Caco-2 (cell line): Measurements from ENCODE around the gene SECISBP2L. TPM values are rescaled to one million over a fixed set of nuclear protein-coding genes. Genes with fewer than 3 reads are reported as not detected.

Experiments
- BruUV-seq: library from RNA; stranded (reverse); fragments of 400-500 nt; replicated peaks from 2 replicates; lab custom pipeline; 2021; lab: Mats Ljungman, UMichigan
- CTCF ChIA-PET: fragments of 300-600 bp; sonication (Branson Sonifier 250); formaldehyde crosslinking; loops from one replicate; lab custom pipeline; 2022; ENCODE audit warnings: antibody characterized with exemption; lab: Charles Lee
- POLR2A ChIA-PET: fragments of 300-600 bp; sonication (Branson Sonifier 250); formaldehyde crosslinking; loops from one replicate; lab custom pipeline; 2022; ENCODE audit warnings: antibody characterized with exemption; lab: Charles Lee
- DNase-seq, 2 experiments: peaks; one replicate each; pipeline versions ENCODE4 v3.0.0 to v3.0.0-alpha.2; 2020 to 2022
- H3K27me3 ChIP-seq: replicated peaks from 2 replicates; pipeline ENCODE4 v1.6.0; 2011; ENCODE audit warnings: low read length; ENCODE audit not compliant: control insufficient read depth, insufficient read depth
- H3K36me3 ChIP-seq: 2 replicates; pipeline ENCODE4 v1.5.1; 2011; ENCODE audit warnings: low read length; ENCODE audit not compliant: control insufficient read depth, insufficient read depth
- H3K4me1 ChIP-seq: fragments of 250-450 bp; sonication (Bioruptor Pico); 2 replicates; pipeline ENCODE4 v1.5.1; 2020; ENCODE audit warnings: mild to moderate bottlenecking
- H3K4me3 ChIP-seq: 2 replicates; pipeline ENCODE4 v1.5.1; 2011; ENCODE audit warnings: low read depth, mild to moderate bottlenecking, control low read depth, low read length
- H3K9me3 ChIP-seq: fragments of 250-450 bp; sonication (Bioruptor Pico); 2 replicates; pipeline ENCODE4 v1.5.1; 2020; ENCODE audit warnings: mild to moderate bottlenecking, moderate library complexity
- H3K27ac Mint-ChIP-seq: one replicate; pipeline ENCODE4 v1.8.0; 2022; ENCODE audit warnings: mixed read lengths; ENCODE audit not compliant: unreplicated experiment
- H3K27me3 Mint-ChIP-seq: one replicate; pipeline ENCODE4 v1.8.0; 2022; ENCODE audit warnings: mixed read lengths; ENCODE audit not compliant: insufficient read depth, unreplicated experiment
- H3K36me3 Mint-ChIP-seq: one replicate; pipeline ENCODE4 v1.8.0; 2022; ENCODE audit warnings: mild to moderate bottlenecking, mixed read lengths; ENCODE audit not compliant: insufficient read depth, unreplicated experiment
- H3K4me1 Mint-ChIP-seq: one replicate; pipeline ENCODE4 v1.8.0; 2022; ENCODE audit warnings: low read depth, mixed read lengths; ENCODE audit not compliant: unreplicated experiment
- H3K4me3 Mint-ChIP-seq: one replicate; pipeline ENCODE4 v1.8.0; 2022; ENCODE audit warnings: mild to moderate bottlenecking, moderate library complexity, mixed read lengths; ENCODE audit not compliant: unreplicated experiment
- H3K9me3 Mint-ChIP-seq: one replicate; pipeline ENCODE4 v1.8.0; 2022; ENCODE audit warnings: mixed read lengths; ENCODE audit not compliant: unreplicated experiment
- CTCF ChIP-seq, 2 experiments: fragments of 200-600 bp in 1 of 2; IDR thresholded peaks; 1 replicate in 1 of 2; 2 replicates in 1 of 2; pipeline versions ENCODE4 v1.5.1 to v1.8.0; 2011 to 2022; ENCODE audit warnings: antibody characterized with exemption in 1 of 2, control low read depth in 1 of 2, inconsistent platforms in 1 of 2, low read depth in 1 of 2, low read length in 1 of 2, mild to moderate bottlenecking in 1 of 2, moderate library complexity in 1 of 2; ENCODE audit not compliant: insufficient read depth in 1 of 2, severe bottlenecking in 1 of 2, unreplicated experiment in 1 of 2
- intact Hi-C: fragments of 100-400 bp; cut with micrococcal nuclease; formaldehyde crosslinking; loops from one replicate; pipeline ENCODE4 v1.10.0; 2022; ENCODE audit not compliant: unreplicated experiment
- total RNA-seq: library from RNA; stranded (reverse); gene quantifications from 2 replicates; pipeline ENCODE4 v1.2.3, GENCODE V29; 2022

Gene SECISBP2L
- total RNA-seq, 1 experiment from 2014 or later: 27.9 TPM

GRCh38 chr15:49041426-49041825, 4.8 kb downstream of the SECISBP2L start:
- H3K4me1 ChIP-seq: peaks cover 9% of the 10 kb centered on the region
- DNase-seq: no peak
- POLR2A ChIA-PET: no interaction called here

GRCh38 chr15:49040151-49040550, 6.1 kb downstream of the SECISBP2L start:
- CTCF ChIA-PET: interaction anchor here (0.7 kb wide), 1 partner anchor 46 kb away, joined by 6 read pairs; no protein-coding TSS in a partner anchor
- DNase-seq: no peak
- Mint-ChIP-seq H3K4me3 (no peak overlapping the region), H3K27me3 (no peaks in the 10 kb centered on the region), H3K27ac (no peak overlapping the region), H3K4me1 (peaks cover 16% of the 10 kb centered on the region), H3K36me3 (no peaks in the 10 kb centered on the region), H3K9me3 (no peaks in the 10 kb centered on the region)
- Histone ChIP-seq H3K4me3 (no peak overlapping the region), H3K27me3 (no peaks in the 10 kb centered on the region), H3K4me1 (peaks cover 21% of the 10 kb centered on the region), H3K36me3 (peaks cover 1% of the 10 kb centered on the region; the same call in 1 of the 2 replicates), H3K9me3 (no peaks in the 10 kb centered on the region)
- no TSS peak for BruUV-seq
- intact Hi-C loops: loop anchor here (10.0 kb wide), 2 partner anchors 185 to 705 kb away; partner anchors contain the start of gene DUT
- POLR2A ChIA-PET: no interaction called here
- no peak for TF ChIP-seq CTCF (IDR thresholded peaks at IDR 0.05; ENCODE audit: insufficient read depth in 1 of 2, low read depth in 1 of 2, low read length in 1 of 2, severe bottlenecking in 1 of 2, unreplicated experiment in 1 of 2)

More at GRCh38 chr15:49041426-49041825, 4.8 kb downstream of the SECISBP2L start:
- Mint-ChIP-seq H3K9me3 (no peaks in the 10 kb centered on the region), H3K27ac (no peak overlapping the region), H3K4me1 (peaks cover 9% of the 10 kb centered on the region), H3K36me3 (no peaks in the 10 kb centered on the region), H3K4me3 (no peak overlapping the region), H3K27me3 (no peaks in the 10 kb centered on the region)
- intact Hi-C loops: loop anchor here (10.0 kb wide), 2 partner anchors 183 to 707 kb away; partner anchors contain the start of gene DUT
- TF ChIP-seq CTCF (IDR thresholded peaks at IDR 0.05; ENCODE audit: insufficient read depth in 1 of 2, low read depth in 1 of 2, low read length in 1 of 2, severe bottlenecking in 1 of 2, unreplicated experiment in 1 of 2): no peak
- no peaks in the 10 kb centered on the region for H3K27me3 ChIP-seq
- H3K4me3 ChIP-seq: no peak overlapping the region
- no peaks in the 10 kb centered on the region for H3K9me3 ChIP-seq
- CTCF ChIA-PET: no interaction called here
- no TSS peak for BruUV-seq
- H3K36me3 ChIP-seq: no peaks in the 10 kb centered on the region

GRCh38 chr15:49038382-49038781, 7.9 kb downstream of the SECISBP2L start:
- Histone ChIP-seq H3K36me3 (peaks cover 1% of the 10 kb centered on the region; the same call in 1 of the 2 replicates), H3K4me1 (peaks cover 21% of the 10 kb centered on the region), H3K9me3 (no peaks in the 10 kb centered on the region), H3K4me3 (no peak overlapping the region), H3K27me3 (no peaks in the 10 kb centered on the region)
- intact Hi-C loops: no loop called here
- no peak for TF ChIP-seq CTCF (IDR thresholded peaks at IDR 0.05; ENCODE audit: insufficient read depth in 1 of 2, low read depth in 1 of 2, low read length in 1 of 2, severe bottlenecking in 1 of 2, unreplicated experiment in 1 of 2)
- no peak for DNase-seq
- H3K9me3 Mint-ChIP-seq: no peaks in the 10 kb centered on the region
- no TSS peak for BruUV-seq
- no peaks in the 10 kb centered on the region for H3K27me3 Mint-ChIP-seq
- peaks cover 16% of the 10 kb centered on the region for H3K4me1 Mint-ChIP-seq
- no peaks in the 10 kb centered on the region for H3K36me3 Mint-ChIP-seq
- H3K4me3 Mint-ChIP-seq: no peak overlapping the region
- no peak overlapping the region for H3K27ac Mint-ChIP-seq
- ChIA-PET CTCF (no interaction called here), POLR2A (no interaction called here)
